ENCODE results near the gene ATP6V1F.

Gene ATP6V1F

DNA sequence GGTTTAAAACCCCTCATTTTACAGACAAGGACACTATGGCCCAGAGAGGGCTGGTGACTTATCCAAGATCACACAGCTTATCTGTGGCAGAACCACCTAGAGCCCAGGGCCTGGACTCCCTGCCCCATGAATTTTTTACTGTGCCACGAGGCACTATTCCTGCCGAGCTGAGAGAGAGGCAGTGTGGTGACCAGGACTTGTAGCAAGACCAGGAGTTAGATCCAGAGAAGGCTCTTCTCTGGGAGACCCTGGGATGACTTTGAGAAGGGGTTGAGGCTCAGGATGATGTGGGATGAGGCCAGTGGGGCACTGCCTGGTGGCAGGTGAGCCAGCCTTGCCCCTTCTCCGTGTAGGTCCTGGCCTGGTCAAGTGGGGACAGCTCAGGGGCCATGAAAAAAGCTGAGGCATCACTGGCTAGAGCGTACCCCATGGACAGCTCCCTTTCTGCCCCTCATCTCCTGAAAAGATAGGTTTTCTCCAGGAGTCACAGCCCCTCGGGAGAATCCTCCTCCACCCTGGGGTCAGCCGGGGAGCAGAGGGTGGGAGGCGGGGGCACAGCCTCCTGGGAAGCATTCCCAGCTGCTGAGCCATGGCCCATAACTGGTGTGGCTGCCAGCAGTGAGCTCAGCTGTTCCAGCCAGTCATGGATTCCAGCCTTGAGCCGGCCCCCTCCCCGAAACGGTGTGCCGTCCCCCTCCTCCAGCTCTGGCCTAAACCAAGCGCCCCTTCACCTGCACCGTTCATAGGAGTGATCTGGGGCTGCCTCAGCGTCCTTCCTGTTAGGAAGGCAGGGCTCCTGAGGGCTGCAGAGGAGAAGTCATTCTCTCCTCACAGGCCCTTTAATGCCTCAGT is 26.6 kb upstream of the ATP6V1F start:
- DNase-seq = no peak

DNA sequence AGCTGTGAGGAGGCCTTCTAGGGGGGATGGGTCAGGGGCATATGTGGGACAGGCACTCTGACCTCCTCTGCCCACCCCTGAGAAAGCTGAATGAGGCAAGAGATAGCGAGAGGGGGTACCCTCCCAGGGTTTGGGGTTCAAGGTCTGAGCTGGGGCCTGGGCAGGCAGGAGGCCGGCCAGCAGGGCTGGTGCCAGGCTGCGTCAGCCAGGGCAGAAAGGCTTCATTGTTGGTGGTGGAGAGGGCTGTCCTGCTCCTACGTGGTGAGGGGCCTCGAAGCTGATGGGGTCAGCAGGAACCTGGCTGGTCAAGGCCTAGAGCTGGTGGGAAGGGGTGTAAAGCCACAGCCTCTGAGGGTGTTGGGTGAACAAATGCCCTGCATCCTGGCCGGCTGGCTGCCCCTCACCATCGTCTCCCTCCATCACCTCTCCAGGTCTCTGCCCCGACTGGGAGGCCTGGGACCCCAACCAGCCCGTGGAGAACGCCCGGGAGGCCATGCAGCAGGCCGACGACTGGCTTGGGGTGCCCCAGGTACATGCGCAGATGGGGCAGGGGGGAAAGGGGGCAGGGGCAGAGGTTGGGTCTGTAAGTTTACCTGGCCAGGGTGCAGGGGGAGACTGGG is 25.8 kb upstream of the ATP6V1F start:
- DNase-seq = no peak

DNA sequence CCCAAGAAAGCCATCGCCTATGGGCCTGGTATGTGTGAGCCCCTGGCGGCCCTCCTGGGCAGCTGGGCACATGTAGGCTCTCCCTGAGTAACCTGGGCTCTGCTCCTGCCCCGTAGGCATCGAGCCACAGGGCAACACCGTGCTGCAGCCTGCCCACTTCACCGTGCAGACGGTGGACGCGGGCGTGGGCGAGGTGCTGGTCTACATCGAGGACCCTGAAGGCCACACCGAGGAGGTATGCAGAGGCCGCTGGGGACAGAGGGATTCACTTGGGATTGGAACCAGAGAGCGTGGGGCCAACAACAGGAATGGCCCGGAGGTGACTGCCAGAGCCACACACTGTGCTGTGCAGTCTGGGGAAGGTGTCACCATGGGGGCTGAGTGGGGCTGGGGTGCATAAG is 25.1 kb upstream of the ATP6V1F start:
- no peak for DNase-seq

DNA sequence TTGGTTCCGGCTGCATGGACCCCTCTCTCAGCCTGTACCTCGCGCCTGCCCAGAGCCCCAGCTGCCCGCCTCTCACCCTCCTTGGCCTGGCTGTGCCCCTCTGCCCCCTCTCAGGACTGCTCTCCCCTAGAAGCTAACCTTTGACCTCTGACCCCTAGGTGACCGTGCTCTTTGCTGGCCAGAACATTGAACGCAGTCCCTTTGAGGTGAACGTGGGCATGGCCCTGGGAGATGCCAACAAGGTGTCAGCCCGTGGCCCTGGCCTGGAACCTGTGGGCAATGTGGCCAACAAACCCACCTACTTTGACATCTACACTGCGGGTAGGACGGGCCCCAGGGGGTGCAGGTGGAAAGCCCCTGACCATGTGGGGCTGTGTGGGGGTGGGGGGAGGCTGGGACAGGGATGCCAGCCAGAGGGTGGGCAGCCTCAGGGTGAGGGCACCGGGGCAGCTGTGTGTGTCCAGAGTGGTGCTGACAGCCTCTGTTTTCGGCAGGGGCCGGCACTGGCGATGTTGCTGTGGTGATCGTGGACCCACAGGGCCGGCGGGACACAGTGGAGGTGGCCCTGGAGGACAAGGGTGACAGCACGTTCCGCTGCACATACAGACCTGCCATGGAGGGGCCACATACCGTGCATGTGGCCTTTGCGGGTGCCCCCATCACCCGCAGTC is 24.4 kb upstream of the ATP6V1F start:
- no peak for DNase-seq

DNA sequence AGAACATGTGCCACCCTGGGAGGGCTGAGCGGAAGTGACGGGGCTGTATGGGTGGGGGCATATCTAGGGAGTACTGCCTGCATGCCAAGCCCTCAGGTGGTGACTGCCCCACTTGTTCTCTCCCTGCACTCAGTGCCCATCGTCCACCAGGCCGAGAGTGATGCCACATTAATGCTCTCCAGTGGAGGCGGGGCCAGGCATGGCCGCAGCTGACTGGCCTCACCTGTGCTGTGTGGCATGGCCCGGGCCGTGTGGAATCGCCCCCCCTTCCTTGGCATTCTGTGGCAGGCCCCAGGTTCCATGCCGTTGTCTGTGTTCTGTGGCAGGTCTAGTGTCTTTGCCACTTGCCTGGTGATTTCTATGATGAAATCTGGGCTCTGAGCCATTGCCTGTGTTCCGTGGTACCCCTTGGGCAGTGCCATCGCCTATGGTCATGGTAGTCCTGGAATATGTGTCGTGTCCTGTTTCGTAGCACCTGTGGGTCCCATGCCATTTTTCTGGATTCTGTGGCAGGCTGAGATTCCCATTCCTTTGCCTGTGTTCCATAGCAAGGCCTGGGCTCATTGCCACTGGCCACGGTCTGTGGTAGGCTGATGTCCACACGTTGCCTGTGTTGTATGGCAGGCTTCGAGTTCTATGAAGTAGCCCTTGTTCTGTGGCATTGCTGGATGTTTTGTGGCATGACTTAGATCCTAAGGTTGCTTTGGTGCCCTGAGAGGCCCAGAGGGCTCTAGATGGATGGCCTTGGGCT is 23.5 kb upstream of the ATP6V1F start:
- no peak for DNase-seq

DNA sequence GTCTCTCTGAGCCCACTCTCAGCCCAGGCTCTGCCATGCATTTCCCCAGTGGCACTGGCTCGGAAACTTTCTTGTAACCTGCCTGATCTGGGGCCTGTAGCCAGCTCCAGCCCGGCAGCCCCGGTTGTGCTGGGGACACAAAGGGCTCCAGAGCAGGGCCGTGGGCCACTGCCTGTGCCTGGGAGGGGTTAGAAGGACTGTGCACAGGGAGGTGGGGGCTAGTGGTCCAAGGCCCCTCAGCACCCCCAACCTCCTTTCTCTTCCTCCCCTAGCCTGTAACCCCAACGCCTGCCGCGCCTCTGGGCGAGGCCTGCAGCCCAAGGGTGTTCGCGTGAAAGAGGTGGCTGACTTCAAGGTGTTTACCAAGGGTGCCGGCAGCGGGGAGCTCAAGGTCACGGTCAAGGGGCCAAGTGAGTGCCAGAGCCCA is 22.9 kb upstream of the ATP6V1F start:
- no peak for DNase-seq

DNA sequence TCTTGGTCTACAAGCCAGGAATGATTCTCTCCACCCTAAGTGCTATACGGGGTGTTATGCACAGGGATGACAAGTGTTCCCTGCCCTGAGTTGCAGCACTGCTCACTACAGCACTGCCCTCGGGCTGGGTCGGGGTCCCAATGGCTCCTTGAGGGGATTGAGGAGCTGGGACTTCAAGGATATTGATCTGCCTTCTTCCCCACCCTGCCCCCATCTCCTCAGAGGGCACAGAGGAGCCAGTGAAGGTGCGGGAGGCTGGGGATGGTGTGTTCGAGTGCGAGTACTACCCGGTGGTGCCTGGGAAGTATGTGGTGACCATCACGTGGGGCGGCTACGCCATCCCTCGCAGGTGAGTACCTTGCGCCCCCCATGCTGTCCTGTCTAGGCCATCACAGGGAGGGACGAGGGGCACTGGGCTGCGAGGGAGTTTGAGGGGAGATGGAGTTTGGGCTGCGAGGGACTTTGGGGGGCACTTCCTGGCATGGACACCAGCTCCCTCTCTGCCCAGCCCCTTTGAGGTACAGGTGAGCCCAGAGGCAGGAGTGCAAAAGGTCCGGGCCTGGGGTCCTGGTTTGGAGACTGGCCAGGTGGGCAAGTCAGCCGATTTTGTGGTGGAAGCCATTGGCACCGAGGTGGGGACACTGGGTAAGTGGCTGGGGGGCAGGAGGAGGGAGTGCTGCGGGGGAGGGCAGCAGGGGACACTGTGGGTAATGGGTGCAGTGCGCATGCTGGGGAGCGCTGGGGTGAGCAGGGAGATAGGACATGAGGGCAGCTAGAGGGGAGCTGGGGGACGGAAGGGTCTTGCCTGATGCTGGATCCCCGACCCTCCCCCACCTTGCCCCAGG is 22.1 kb upstream of the ATP6V1F start:
- no peak for DNase-seq

DNA sequence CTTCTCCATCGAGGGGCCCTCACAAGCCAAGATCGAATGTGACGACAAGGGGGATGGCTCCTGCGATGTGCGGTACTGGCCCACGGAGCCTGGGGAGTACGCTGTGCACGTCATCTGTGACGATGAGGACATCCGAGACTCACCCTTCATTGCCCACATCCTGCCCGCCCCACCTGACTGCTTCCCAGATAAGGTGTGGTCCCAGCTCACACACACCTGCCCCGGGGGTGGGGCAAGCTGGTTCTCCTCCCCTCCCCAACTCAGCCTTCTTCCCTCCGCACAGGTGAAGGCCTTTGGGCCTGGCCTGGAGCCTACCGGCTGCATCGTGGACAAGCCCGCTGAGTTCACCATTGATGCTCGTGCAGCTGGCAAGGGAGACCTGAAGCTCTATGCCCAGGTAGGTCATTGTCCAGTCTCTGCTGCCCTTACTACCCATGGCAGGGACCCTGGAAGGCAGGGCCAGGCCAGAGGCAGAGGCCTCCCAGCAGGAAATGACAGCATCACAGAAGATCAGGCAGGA is 21.4 kb upstream of the ATP6V1F start:
- no peak for DNase-seq

DNA sequence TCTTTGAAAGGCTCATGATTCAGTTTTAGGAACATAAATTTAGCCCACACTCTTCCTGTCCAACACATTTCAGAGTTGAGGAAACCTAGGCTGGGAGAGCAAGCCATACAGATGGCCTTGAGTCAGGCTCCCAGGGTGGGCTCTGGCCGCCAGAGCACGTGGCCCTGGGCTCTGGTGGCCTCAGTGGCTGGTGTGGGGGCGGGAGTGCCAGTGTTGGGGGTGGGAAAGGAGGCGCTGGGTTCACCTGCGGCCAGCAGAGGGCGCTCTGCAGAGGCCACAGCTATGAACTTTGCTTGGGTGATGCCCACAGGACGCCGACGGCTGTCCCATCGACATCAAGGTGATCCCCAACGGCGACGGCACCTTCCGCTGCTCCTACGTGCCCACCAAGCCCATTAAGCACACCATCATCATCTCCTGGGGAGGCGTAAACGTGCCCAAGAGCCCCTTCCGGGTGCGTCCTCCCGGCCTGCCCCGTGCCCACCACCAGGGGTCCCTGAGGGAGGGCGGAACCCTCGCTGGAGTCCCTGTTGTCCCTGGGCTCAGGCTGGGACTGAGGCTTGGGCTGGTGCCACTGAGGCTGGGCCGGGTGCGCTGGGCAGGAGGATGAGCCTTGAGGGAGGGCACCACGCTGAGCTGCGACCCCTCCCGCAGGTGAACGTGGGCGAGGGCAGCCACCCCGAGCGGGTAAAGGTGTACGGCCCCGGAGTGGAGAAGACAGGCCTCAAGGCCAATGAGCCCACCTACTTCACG is 20.6 kb upstream of the ATP6V1F start:
- DNase-seq = no peak

DNA sequence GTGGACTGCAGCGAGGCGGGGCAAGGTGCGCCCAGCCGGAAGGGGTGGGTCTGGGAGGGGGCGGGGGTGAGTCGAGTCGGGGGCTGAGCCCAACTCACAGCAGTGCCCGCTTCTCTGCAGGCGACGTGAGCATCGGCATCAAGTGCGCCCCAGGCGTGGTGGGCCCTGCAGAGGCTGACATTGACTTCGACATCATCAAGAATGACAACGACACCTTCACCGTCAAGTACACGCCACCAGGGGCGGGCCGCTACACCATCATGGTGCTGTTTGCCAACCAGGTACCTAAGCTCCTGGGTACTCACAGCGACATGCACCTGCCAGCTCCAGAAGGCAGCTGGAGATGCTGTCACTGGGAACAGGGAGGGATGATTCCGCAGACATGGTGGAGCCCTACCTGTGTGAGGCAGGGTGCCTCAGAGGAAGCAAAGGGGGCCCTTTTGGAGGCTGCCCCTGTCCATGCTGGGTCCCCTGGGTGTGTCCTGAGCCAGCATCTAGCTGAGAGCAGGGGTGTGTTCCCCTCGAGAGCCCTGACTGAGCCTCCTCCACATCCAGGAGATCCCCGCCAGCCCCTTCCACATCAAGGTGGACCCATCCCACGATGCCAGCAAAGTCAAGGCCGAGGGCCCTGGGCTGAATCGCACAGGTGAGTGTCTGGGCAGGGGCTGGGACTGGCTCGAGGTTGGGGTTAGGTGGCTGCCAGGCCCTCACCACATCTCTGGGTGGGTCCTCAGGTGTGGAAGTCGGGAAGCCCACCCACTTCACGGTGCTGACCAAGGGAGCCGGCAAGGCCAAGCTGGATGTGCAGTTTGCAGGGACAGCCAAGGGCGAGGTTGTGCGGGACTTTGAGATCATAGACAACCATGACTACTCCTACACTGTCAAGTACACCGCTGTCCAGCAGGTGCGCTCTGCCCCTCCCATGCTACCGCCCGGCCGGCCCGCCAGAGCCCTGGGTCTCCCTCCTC is 19.7 kb upstream of the ATP6V1F start:
- no peak for DNase-seq

DNA sequence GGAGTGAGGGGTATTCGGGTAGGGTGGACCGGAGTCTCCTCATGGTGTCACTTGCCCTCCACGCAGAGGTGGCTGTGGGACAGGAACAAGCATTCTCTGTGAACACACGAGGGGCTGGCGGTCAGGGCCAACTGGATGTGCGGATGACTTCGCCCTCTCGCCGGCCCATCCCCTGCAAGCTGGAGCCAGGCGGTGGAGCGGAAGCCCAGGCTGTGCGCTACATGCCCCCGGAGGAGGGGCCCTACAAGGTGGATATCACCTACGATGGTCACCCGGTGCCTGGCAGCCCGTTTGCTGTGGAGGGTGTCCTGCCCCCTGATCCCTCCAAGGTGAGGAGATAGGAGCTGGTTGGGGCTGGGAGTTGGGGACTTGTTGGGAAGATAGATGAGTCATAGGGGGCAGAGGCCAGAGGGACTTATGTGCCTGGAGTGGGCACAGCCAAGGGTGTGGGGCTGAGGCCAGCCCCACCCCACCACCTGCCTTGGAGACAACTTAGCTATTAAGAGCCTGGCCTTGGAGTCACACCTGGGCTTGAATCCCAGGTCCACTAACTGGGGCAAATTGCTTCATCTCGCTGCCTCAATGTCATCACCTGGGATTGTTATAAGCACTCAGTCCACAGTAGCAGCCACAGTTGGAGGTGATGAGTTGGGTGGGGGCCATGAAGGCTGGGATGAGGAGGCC is 18.6 kb upstream of the ATP6V1F start:
- DNase-seq = no peak

DNA sequence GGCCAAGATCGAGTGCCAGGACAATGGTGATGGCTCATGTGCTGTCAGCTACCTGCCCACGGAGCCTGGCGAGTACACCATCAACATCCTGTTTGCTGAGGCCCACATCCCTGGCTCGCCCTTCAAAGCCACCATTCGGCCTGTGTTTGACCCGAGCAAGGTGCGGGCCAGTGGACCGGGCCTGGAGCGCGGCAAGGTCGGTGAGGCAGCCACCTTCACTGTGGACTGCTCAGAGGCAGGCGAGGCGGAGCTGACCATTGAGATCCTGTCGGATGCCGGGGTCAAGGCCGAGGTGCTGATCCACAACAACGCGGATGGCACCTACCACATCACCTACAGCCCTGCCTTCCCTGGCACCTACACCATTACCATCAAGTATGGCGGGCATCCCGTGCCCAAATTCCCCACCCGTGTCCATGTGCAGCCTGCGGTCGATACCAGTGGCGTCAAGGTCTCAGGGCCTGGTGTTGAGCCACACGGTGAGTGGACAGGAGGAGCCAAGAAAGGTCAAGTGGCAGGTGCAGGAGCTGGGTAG is 17.8 kb upstream of the ATP6V1F start:
- no peak for DNase-seq

DNA sequence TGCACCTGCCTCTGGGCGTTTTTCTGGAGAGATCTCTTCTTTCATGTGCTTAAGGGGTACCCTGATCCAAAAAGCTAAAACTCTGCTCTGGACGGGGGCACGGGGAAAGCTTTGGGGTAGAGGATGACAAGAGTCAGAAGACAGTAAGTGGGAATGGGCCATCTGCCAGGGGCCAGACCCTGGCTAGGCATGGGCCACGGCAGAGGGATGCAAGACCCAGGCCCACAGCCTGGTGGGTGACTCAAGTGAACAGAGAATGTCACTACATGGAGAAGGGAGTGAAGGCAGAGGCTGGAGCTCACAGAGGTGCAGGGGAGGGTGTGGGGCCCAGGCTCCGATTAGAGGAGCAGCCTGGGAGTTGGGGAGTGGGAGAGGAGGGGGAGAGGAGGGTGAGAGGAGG is 17.2 kb upstream of the ATP6V1F start:
- no peak for DNase-seq

DNA sequence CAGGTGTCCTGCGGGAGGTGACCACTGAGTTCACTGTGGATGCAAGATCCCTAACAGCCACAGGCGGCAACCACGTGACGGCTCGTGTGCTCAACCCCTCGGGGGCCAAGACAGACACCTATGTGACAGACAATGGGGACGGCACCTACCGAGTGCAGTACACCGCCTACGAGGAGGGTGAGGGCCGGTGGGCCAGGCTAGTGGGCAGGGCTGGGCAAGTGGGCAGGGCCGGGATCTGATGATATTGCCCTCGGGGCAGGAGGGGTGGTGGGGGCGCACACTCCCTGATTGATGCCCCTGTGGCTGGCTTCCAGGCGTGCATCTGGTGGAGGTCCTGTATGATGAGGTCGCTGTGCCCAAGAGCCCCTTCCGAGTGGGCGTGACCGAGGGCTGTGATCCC is 16.7 kb upstream of the ATP6V1F start:
- no peak for DNase-seq

DNA sequence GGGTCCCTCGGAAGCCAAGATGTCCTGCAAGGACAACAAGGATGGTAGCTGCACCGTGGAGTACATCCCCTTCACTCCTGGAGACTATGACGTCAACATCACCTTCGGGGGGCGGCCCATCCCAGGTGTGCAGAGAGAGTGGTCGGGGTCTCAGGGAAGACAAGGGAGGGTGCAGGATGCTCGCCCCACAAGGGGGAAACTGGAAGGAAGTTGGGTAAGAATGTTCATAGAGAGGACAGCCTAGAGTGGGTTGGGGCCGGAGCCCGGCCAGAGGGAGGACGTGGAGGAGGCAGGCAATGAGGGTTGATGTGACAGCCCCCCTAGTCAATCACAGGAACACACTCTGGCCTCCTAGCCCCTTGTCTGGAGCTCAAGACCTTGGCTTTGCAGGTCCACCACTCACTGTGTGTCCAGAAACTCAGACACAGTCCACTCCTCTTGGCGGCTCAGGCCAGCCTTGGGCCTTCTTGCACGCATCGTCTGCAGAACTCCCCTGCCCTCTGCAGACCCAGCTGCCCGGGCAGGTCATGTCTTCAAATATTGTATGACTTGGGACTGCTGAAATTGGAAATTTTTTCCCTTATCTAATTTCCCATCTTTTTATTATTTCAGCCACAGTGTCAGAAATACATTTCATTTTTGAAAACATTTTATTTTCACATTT is 15.7 kb upstream of the ATP6V1F start:
- no peak for DNase-seq

DNA sequence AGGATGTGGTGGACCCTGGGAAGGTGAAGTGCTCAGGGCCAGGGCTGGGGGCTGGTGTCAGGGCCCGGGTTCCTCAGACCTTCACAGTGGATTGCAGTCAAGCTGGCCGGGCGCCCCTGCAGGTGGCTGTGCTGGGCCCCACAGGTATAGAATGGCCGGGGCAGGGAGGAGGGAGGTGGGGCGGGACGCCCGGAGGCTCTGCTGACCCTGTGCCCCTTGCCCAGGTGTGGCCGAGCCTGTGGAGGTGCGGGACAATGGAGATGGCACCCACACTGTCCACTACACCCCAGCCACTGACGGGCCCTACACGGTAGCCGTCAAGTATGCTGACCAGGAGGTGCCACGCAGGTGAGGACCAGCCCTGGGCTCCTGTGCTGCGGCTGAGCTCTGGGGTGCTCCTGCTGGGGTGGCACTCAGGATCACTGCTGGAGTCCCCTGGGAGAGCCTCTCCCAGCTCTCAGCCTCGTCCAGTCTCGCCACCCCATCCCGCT is 14.9 kb upstream of the ATP6V1F start:
- no peak for DNase-seq

DNA sequence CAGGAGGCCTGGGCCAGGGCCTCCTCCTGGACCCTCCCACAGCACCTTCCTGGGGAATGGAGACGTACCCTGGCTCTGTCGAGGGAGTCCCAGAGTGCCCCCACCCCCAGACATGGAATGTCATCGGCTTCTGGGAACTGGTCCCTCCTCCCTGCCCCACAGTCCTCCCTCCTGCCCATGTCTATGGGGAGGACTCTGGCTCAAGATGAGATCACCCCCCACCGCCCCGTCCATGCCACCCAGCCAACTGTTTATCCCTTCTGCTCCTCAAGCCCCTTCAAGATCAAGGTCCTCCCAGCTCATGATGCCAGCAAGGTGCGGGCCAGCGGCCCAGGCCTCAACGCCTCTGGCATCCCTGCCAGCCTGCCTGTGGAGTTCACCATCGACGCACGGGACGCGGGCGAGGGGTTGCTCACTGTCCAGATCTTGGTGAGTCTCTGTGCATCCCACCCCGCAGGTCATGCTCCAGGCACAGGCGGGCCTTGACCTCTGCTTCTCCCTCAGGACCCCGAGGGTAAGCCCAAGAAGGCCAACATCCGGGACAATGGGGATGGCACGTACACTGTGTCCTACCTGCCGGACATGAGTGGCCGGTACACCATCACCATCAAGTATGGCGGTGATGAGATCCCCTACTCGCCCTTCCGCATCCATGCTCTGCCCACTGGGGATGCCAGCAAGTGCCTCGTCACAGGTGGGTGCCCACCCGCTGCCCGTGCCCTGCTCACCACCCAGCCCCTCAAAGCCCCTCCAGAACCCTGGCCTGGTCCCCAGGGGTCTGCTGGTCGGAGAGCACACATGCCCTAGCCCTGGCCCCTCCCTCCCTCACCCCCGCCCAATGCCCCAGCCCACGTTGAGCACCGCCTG is 14.1 kb upstream of the ATP6V1F start:
- no peak for DNase-seq

DNA sequence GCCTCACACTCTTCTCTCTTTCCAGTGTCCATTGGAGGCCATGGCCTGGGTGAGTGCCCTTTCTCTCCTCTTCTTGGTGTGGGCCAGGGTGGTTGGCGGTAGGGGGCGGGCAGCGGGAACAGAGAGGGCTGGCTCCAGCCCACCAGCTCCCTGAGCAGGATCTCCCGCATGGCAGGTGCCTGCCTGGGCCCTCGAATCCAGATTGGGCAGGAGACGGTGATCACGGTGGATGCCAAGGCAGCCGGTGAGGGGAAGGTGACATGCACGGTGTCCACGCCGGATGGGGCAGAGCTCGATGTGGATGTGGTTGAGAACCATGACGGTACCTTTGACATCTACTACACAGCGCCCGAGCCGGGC is 13.5 kb upstream of the ATP6V1F start:
- DNase-seq = no peak
